ENCODE data around the gene RUFY4.

The RUFY4 gene

GRCh38 chr2:218125626-218126080 is 56.6 kb downstream of the RUFY4 start, which contains the start of gene CXCR2:
Gene CXCR2 (plus strand): TSS chr2:218126028. CDS start chr2:218134802, 8,774 bp downstream.
- H3K27me3 ChIP-seq (ENCODE audit: control insufficient read depth, insufficient read depth, low read length): no peaks in the 10 kb centered on the region
- H3K9me3 ChIP-seq (ENCODE audit: control insufficient read depth, low read length): no peaks in the 10 kb centered on the region
- H3K36me3 ChIP-seq (ENCODE audit: control insufficient read depth, insufficient read depth, low read length): no peaks in the 10 kb centered on the region
- H3K4me1 ChIP-seq (ENCODE audit: control insufficient read depth, insufficient read depth, low read length): peaks cover 12% of the 10 kb centered on the region
- H3K4me3 ChIP-seq (ENCODE audit: low read length): no peak within 1 kb of the TSS
- H3K9ac ChIP-seq (ENCODE audit: low read length): no peak within 1 kb of the TSS

- Histone ChIP-seq H3K4me1 (ENCODE audit: control insufficient read depth, insufficient read depth, low read length) (peaks cover 12% of the 10 kb centered on the region), H3K27me3 (ENCODE audit: control insufficient read depth, insufficient read depth, low read length) (no peaks in the 10 kb centered on the region), H3K36me3 (ENCODE audit: control insufficient read depth, insufficient read depth, low read length) (no peaks in the 10 kb centered on the region), H3K9ac (ENCODE audit: low read length) (no peak overlapping the region), H3K9me3 (ENCODE audit: control insufficient read depth, low read length) (no peaks in the 10 kb centered on the region), H3K4me3 (ENCODE audit: low read length) (no peak overlapping the region)
Measured at GRCh38 chr2:218127929-218128455, 58.9 kb downstream of the RUFY4 start.

- H3K4me1 ChIP-seq (ENCODE audit: control insufficient read depth, insufficient read depth, low read length): peaks cover 12% of the 10 kb centered on the region
- no peak overlapping the region for H3K4me3 ChIP-seq (ENCODE audit: low read length)
- no peaks in the 10 kb centered on the region for H3K9me3 ChIP-seq (ENCODE audit: control insufficient read depth, low read length)
- no peaks in the 10 kb centered on the region for H3K36me3 ChIP-seq (ENCODE audit: control insufficient read depth, insufficient read depth, low read length)
- H3K9ac ChIP-seq (ENCODE audit: low read length): no peak overlapping the region
- no peaks in the 10 kb centered on the region for H3K27me3 ChIP-seq (ENCODE audit: control insufficient read depth, insufficient read depth, low read length)
Measured at GRCh38 chr2:218128781-218129457, 59.9 kb downstream of the RUFY4 start.

GRCh38 chr2:218129458-218130135 is 60.5 kb downstream of the RUFY4 start:
- Histone ChIP-seq H3K4me1 (ENCODE audit: control insufficient read depth, insufficient read depth, low read length) (peaks cover 12% of the 10 kb centered on the region), H3K36me3 (ENCODE audit: control insufficient read depth, insufficient read depth, low read length) (no peaks in the 10 kb centered on the region), H3K9ac (ENCODE audit: low read length) (no peak overlapping the region), H3K4me3 (ENCODE audit: low read length) (no peak overlapping the region), H3K27me3 (ENCODE audit: control insufficient read depth, insufficient read depth, low read length) (no peaks in the 10 kb centered on the region), H3K9me3 (ENCODE audit: control insufficient read depth, low read length) (no peaks in the 10 kb centered on the region)

GRCh38 chr2:218130377-218130776 is 61.3 kb downstream of the RUFY4 start:
- H3K4me3 ChIP-seq (ENCODE audit: low read length): no peak overlapping the region
- H3K27me3 ChIP-seq (ENCODE audit: control insufficient read depth, insufficient read depth, low read length): no peaks in the 10 kb centered on the region
- no peaks in the 10 kb centered on the region for H3K36me3 ChIP-seq (ENCODE audit: control insufficient read depth, insufficient read depth, low read length)
- no peaks in the 10 kb centered on the region for H3K9me3 ChIP-seq (ENCODE audit: control insufficient read depth, low read length)
- no peak overlapping the region for H3K9ac ChIP-seq (ENCODE audit: low read length)
- H3K4me1 ChIP-seq (ENCODE audit: control insufficient read depth, insufficient read depth, low read length): peaks cover 12% of the 10 kb centered on the region

DNA sequence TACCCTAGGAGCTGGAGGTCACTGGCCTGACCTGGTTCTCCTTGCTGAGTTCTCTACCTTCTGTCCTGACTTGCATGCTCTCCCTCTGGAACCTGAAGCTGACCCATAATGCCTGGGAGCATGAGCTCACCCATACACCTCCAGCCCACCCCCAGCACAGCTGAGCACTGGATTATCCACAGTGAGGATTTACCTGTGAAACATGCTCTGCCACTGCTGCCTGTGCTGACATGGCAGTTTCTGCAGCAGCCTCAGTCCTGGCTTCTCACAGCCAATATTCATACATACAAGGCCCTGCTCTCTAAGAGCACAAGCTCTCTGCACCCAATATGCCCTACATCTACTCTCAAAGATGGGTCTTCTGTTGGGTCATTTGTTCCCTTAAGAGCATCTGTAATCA is 61.8 kb downstream of the RUFY4 start:
- Histone ChIP-seq H3K4me3 (ENCODE audit: low read length) (no peak overlapping the region), H3K27me3 (ENCODE audit: control insufficient read depth, insufficient read depth, low read length) (no peaks in the 10 kb centered on the region), H3K9ac (ENCODE audit: low read length) (no peak overlapping the region), H3K36me3 (ENCODE audit: control insufficient read depth, insufficient read depth, low read length) (no peaks in the 10 kb centered on the region), H3K9me3 (ENCODE audit: control insufficient read depth, low read length) (no peaks in the 10 kb centered on the region), H3K4me1 (ENCODE audit: control insufficient read depth, insufficient read depth, low read length) (peaks cover 12% of the 10 kb centered on the region)

- H3K36me3 ChIP-seq (ENCODE audit: control insufficient read depth, insufficient read depth, low read length): no peaks in the 10 kb centered on the region
Measured at GRCh38 chr2:218137514-218137913, 68.5 kb downstream of the RUFY4 start.

GRCh38 chr2:218138047-218138446 is 69.0 kb downstream of the RUFY4 start:
- Histone ChIP-seq H3K27me3 (ENCODE audit: control insufficient read depth, insufficient read depth, low read length) (peaks cover 2% of the 10 kb centered on the region), H3K9me3 (ENCODE audit: control insufficient read depth, low read length) (no peaks in the 10 kb centered on the region), H3K4me1 (ENCODE audit: control insufficient read depth, insufficient read depth, low read length) (no peaks in the 10 kb centered on the region), H3K36me3 (ENCODE audit: control insufficient read depth, insufficient read depth, low read length) (no peaks in the 10 kb centered on the region), H3K4me3 (ENCODE audit: low read length) (no peak overlapping the region), H3K9ac (ENCODE audit: low read length) (no peak overlapping the region)

More at GRCh38 chr2:218137514-218137913, 68.5 kb downstream of the RUFY4 start:
- Histone ChIP-seq H3K4me1 (ENCODE audit: control insufficient read depth, insufficient read depth, low read length) (no peaks in the 10 kb centered on the region), H3K27me3 (ENCODE audit: control insufficient read depth, insufficient read depth, low read length) (no peaks in the 10 kb centered on the region), H3K9me3 (ENCODE audit: control insufficient read depth, low read length) (no peaks in the 10 kb centered on the region), H3K4me3 (ENCODE audit: low read length) (no peak overlapping the region), H3K9ac (ENCODE audit: low read length) (no peak overlapping the region)

Data from mucosa of stomach (tissue), 1 donor.